Measurements from ENCODE around the gene UBE2L3.
"Not testable (repeated sequence)": the region's sequence is repeated elsewhere in the genome, so short reads cannot be mapped to it uniquely, and the experiment has no call there.

The UBE2L3 gene

GRCh38 chr22:21567456-21568346, at the start of gene UBE2L3:
UBE2L3 (plus strand) TSS chr22:21567714; CDS start chr22:21567745, 31 bp downstream.
- peak; percentile 83 for DNase-seq

GRCh38 chr22:21526705-21527500, 40.6 kb upstream of the UBE2L3 start:
- DNase-seq = not testable (repeated sequence)

GRCh38 chr22:21531525-21531924, 36.0 kb upstream of the UBE2L3 start:
- DNase-seq = not testable (repeated sequence)

- DNase-seq = not testable (repeated sequence)
Observed at GRCh38 chr22:21532863-21533648, 34.5 kb upstream of the UBE2L3 start.

DNA sequence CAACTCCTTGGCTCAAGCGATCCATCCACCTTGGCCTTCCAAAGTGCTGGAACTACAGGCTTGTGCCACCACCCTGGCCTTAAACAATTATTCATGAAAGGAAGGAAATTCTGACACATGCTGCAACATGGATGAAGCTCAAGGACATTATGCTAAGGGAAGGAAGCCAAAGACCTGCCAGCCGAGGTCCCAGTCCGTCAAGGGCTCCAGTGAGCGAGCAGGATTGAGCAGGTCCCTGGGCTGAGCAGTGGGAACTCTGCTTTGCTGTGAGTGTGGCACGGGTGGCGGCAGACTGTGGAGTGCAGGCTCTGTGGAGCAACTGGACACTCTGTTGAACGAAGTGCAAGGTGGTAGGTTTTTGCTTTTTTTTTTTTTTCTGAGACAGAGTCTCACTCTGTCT, 27.7 kb upstream of the UBE2L3 start:
- not testable (repeated sequence) for DNase-seq

GRCh38 chr22:21544432-21545322, 22.8 kb upstream of the UBE2L3 start:
- DNase-seq = not testable (repeated sequence)

- not testable (repeated sequence) for DNase-seq
Observed at GRCh38 chr22:21549558-21549957, 18.0 kb upstream of the UBE2L3 start.

DNA sequence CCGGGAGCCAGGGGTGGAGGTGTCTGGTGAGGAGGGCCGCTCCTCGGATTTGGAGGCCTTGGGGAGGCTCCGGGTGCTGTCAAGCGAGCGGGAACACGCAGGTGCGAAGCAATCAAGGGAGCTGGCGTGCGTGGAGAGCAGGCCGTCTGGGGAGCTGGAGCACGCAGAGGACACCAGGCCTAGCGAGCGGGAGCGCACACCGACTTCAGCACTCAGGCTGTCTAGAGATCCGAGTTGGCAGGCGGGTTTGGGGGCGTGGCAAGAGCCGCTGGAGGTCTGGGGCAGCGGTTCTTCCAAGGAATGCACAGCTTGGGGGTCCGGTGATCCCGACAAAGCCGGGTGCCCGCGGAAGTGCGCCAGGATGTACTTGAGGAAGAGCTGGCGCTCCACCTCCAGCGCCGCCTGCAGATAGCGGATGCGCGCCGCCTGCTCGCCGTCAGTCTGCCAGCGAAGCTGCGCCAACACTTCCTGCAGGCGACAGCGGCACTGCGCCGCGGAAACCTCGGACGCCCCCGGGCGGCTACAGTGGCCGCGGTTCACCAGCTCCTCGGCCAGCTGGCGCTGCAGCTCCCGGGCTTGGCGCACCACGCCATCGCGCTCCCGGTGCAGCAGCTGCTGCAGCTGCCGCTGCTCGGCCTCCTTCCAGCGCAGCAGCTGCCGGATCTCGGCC, 17.4 kb upstream of the UBE2L3 start:
- DNase-seq = not testable (repeated sequence)

- DNase-seq = not testable (repeated sequence)
Observed at GRCh38 chr22:21550678-21551047, 16.9 kb upstream of the UBE2L3 start.

GRCh38 chr22:21551361-21551760, 16.2 kb upstream of the UBE2L3 start, which contains the start of gene RIMBP3C:
RIMBP3C (minus strand) TSS chr22:21551461; CDS start chr22:21550976, 485 bp downstream.
- not testable (repeated sequence) for DNase-seq

DNA sequence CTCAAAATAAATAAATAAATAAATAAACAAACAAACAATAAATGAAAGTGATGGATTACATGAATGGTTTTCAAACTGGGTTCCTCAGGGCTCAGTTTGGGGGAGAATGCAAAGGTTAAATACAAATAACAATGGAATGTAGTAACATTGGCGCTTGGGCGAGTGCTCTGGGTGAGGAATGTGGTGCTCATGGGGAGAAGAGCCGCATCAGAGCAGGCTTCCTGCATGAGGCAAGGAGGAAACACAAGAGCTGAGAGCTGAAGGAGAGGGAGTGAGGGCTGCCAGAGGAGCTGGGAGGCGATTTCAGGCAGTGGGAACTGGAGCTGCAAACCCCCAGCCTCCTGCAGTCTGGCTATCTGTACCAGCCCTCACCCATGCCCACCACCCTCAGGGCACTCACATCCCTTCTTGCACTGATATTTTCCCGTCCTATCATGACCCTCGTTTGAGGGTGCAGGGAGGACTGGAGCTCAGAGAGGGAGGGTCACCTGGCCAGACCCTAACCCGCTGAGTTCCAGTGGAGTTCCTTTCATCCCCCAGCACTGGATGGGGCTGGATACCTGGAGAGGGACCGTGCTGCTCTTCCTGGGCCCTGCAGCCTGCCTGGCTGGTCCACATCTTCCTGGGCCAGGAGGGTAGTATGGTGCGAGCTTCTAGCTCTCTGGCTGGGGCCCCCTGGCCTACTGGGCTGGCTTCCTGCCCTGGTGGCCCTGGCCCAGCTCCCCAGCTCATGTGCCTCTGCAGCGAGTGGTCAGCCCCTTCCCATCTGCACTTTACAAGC, 8.0 kb upstream of the UBE2L3 start:
- not testable (repeated sequence) for DNase-seq

DNA sequence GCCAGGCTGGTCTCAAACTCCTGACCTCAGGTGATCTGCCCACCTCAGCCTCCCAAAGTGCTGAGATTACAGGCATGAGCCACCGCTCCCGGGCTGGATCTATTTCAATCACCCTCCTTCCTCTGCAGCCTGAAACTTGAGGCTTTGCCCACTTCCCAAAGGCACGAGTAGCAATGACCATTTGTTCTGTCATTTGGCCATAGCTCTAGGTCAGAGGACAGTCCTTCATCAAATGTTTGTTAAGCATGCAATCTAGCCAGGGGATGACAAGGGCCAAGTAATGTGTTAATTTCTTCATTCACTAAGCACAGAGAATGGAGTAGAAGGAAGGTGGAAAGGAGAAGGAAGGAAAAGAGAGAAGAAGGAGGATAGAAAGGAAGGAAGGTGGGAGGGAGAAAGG, 6.9 kb upstream of the UBE2L3 start:
- DNase-seq = not testable (repeated sequence)

GRCh38 chr22:21563912-21564311, 3.6 kb upstream of the UBE2L3 start:
- no peak for DNase-seq

GRCh38 chr22:21564411-21564810, 3.1 kb upstream of the UBE2L3 start:
- DNase-seq = no peak

- peak; percentile 51 for DNase-seq
Observed at GRCh38 chr22:21568347-21569075, 997 bp downstream of the UBE2L3 start.

- not testable (repeated sequence) for DNase-seq
Observed at GRCh38 chr22:21569076-21569427, 1.5 kb downstream of the UBE2L3 start.

DNA sequence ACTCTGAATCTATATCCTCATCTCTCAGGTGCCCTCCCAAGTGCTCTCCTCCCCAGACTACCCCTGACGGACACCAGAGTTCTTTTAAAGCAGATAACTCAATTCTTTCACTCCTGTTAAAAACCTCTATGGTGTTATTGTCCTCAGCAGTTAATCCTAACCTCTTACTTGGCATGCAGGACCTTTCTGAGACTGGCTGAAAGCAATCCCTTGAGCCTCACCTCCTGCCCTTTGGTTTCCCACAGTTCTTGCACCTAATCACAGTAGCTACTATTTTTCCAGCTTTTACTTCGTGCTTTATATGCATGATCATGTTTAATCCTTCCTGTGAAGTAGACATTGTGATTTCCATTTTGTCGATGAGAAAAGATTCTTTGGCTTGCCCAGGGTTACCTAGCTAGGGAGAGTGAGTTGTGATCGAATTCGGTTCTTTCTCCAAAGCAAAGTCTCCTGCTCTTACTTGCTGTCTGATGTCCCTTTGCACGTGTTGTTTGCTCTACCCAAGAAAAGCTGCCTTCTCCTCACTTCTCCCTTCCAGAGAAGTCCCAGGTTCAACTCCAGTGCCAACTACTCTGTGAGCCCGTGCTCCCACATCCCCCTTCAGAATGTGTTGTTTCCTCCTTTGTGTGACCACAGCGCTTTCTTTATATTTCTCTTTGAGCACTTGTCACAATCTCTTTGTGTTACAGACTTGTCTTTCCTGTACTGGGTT, 2.1 kb downstream of the UBE2L3 start:
- peak; percentile 78 for DNase-seq

DNA sequence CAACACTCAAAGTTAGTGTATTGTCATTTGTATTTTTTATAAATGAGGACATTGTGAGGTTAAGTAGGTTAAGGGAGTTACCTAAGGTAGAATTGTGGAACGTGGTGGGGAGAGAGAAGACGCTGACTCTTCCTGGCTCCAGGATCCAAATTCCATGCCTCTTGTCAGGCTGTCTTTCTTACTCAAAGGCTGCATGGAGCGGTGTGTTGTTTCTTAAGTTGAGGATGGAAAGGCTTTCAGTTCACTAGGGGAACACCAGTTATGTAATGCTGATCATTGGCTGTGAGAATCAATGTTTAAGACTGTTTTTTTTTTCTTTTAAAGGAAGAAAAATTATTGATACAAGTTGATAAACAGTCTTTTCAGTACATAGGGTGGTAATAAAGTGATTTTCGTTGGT, 2.9 kb downstream of the UBE2L3 start:
- no peak for DNase-seq

- no peak for DNase-seq
Observed at GRCh38 chr22:21571679-21572078, 4.2 kb downstream of the UBE2L3 start.

Measured in inflammatory macrophage treated with lipopolysaccharide for 4 hours (primary cell).